ENCODE results near the gene RNF123. TPM values are rescaled to one million over a fixed set of nuclear protein-coding genes. Genes with fewer than 3 reads are reported as not detected.

RNF123 gene
- total and polyA plus RNA-seq, 2 experiments from 2014 or later: 14.6 to 32.5 TPM

DNA sequence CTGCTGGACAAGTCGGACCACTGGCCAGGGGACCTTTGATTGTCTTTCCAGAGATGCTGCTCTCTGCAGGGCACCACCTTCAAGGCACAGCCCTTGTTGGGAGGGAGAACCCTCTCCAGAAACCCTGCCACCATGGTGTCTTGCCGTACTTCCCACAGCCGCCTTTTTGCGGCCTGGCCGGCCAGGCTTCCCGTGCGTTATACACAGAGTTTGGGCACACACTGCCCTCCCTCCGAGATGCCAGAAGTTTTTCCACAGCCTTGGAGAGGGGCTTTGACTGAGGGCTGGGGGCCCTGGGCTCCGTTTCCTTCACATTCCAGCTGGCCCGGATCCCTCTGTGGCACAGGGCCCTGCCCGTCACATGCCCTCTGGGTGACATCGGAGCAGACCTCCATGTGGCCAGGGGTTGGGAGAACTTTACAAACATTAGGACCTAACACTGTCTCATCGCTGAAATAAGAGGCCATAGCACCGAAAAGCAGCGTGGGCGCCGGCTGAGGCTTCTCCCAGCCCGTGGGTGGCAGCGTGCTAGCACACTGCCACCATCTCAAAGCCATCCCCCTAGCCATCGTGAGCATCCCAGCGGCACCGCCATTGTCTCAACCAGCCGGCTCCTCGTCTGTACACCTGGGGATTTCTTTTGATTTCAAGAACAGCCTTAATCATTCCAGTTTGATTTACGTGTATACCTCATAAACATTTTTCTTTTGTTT lies 21.5 kb upstream of the RNF123 start:
- H3K79me2 ChIP-seq (replicated peaks; ENCODE audit: insufficient read depth): no peaks in the 10 kb centered on the region
- no peaks in the 10 kb centered on the region for H3K9me2 ChIP-seq (ENCODE audit: insufficient read depth)
- TF ChIP-seq STAT1 (IDR thresholded peaks at IDR 0.05; ENCODE audit: unreplicated experiment) (no peak), POLR2AphosphoS5 (IDR thresholded peaks at IDR 0.05; ENCODE audit: low read depth) (no peak), ZNF331 (CRISPR knock-in tag; IDR thresholded peaks at IDR 0.05; ENCODE audit: low read depth) (no peak)
- TF ChIP-seq, protein P1, sequence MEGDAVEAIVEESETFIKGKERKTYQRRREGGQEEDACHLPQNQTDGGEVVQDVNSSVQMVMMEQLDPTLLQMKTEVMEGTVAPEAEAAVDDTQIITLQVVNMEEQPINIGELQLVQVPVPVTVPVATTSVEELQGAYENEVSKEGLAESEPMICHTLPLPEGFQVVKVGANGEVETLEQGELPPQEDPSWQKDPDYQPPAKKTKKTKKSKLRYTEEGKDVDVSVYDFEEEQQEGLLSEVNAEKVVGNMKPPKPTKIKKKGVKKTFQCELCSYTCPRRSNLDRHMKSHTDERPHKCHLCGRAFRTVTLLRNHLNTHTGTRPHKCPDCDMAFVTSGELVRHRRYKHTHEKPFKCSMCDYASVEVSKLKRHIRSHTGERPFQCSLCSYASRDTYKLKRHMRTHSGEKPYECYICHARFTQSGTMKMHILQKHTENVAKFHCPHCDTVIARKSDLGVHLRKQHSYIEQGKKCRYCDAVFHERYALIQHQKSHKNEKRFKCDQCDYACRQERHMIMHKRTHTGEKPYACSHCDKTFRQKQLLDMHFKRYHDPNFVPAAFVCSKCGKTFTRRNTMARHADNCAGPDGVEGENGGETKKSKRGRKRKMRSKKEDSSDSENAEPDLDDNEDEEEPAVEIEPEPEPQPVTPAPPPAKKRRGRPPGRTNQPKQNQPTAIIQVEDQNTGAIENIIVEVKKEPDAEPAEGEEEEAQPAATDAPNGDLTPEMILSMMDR (conservative IDR thresholded peaks at IDR 0.05; ENCODE audit: low read depth in 2 of 2): no peak
- TF ChIP-seq, protein P2, sequence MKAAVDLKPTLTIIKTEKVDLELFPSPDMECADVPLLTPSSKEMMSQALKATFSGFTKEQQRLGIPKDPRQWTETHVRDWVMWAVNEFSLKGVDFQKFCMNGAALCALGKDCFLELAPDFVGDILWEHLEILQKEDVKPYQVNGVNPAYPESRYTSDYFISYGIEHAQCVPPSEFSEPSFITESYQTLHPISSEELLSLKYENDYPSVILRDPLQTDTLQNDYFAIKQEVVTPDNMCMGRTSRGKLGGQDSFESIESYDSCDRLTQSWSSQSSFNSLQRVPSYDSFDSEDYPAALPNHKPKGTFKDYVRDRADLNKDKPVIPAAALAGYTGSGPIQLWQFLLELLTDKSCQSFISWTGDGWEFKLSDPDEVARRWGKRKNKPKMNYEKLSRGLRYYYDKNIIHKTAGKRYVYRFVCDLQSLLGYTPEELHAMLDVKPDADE (IDR thresholded peaks at IDR 0.05): no peak
- TF ChIP-seq, protein P3, sequence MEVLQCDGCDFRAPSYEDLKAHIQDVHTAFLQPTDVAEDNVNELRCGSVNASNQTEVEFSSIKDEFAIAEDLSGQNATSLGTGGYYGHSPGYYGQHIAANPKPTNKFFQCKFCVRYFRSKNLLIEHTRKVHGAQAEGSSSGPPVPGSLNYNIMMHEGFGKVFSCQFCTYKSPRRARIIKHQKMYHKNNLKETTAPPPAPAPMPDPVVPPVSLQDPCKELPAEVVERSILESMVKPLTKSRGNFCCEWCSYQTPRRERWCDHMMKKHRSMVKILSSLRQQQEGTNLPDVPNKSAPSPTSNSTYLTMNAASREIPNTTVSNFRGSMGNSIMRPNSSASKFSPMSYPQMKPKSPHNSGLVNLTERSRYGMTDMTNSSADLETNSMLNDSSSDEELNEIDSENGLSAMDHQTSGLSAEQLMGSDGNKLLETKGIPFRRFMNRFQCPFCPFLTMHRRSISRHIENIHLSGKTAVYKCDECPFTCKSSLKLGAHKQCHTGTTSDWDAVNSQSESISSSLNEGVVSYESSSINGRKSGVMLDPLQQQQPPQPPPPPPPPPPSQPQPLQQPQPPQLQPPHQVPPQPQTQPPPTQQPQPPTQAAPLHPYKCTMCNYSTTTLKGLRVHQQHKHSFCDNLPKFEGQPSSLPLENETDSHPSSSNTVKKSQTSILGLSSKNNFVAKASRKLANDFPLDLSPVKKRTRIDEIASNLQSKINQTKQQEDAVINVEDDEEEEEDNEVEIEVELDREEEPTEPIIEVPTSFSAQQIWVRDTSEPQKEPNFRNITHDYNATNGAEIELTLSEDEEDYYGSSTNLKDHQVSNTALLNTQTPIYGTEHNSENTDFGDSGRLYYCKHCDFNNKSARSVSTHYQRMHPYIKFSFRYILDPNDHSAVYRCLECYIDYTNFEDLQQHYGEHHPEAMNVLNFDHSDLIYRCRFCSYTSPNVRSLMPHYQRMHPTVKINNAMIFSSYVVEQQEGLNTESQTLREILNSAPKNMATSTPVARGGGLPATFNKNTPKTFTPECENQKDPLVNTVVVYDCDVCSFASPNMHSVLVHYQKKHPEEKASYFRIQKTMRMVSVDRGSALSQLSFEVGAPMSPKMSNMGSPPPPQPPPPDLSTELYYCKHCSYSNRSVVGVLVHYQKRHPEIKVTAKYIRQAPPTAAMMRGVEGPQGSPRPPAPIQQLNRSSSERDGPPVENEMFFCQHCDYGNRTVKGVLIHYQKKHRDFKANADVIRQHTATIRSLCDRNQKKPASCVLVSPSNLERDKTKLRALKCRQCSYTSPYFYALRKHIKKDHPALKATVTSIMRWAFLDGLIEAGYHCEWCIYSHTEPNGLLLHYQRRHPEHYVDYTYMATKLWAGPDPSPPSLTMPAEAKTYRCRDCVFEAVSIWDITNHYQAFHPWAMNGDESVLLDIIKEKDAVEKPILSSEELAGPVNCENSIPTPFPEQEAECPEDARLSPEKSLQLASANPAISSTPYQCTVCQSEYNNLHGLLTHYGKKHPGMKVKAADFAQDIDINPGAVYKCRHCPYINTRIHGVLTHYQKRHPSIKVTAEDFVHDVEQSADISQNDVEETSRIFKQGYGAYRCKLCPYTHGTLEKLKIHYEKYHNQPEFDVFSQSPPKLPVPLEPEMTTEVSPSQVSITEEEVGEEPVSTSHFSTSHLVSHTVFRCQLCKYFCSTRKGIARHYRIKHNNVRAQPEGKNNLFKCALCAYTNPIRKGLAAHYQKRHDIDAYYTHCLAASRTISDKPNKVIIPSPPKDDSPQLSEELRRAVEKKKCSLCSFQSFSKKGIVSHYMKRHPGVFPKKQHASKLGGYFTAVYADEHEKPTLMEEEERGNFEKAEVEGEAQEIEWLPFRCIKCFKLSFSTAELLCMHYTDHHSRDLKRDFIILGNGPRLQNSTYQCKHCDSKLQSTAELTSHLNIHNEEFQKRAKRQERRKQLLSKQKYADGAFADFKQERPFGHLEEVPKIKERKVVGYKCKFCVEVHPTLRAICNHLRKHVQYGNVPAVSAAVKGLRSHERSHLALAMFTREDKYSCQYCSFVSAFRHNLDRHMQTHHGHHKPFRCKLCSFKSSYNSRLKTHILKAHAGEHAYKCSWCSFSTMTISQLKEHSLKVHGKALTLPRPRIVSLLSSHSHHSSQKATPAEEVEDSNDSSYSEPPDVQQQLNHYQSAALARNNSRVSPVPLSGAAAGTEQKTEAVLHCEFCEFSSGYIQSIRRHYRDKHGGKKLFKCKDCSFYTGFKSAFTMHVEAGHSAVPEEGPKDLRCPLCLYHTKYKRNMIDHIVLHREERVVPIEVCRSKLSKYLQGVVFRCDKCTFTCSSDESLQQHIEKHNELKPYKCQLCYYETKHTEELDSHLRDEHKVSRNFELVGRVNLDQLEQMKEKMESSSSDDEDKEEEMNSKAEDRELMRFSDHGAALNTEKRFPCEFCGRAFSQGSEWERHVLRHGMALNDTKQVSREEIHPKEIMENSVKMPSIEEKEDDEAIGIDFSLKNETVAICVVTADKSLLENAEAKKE (CRISPR knock-in tag; IDR thresholded peaks at IDR 0.05): no peak
- TF ChIP-seq, protein P4, sequence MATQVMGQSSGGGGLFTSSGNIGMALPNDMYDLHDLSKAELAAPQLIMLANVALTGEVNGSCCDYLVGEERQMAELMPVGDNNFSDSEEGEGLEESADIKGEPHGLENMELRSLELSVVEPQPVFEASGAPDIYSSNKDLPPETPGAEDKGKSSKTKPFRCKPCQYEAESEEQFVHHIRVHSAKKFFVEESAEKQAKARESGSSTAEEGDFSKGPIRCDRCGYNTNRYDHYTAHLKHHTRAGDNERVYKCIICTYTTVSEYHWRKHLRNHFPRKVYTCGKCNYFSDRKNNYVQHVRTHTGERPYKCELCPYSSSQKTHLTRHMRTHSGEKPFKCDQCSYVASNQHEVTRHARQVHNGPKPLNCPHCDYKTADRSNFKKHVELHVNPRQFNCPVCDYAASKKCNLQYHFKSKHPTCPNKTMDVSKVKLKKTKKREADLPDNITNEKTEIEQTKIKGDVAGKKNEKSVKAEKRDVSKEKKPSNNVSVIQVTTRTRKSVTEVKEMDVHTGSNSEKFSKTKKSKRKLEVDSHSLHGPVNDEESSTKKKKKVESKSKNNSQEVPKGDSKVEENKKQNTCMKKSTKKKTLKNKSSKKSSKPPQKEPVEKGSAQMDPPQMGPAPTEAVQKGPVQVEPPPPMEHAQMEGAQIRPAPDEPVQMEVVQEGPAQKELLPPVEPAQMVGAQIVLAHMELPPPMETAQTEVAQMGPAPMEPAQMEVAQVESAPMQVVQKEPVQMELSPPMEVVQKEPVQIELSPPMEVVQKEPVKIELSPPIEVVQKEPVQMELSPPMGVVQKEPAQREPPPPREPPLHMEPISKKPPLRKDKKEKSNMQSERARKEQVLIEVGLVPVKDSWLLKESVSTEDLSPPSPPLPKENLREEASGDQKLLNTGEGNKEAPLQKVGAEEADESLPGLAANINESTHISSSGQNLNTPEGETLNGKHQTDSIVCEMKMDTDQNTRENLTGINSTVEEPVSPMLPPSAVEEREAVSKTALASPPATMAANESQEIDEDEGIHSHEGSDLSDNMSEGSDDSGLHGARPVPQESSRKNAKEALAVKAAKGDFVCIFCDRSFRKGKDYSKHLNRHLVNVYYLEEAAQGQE (IDR thresholded peaks at IDR 0.05; ENCODE audit: unreplicated experiment): no peak
- H3F3A ChIP-seq (replicated peaks; ENCODE audit: low read depth): no peaks in the 10 kb centered on the region
- H2AFZ ChIP-seq: no peak overlapping the region
- 0 out of 2 replicates have a peak, but pooled peaks cover 3% of the 10 kb centered on the region for H4K20me1 ChIP-seq (replicated peaks; ENCODE audit: insufficient read depth)
- Mint-ChIP-seq H3K4me1 (peaks cover 36% of the 10 kb centered on the region), H3K27me3 (ENCODE audit: insufficient read depth, low read depth, poor library complexity) (peaks cover 6% of the 10 kb centered on the region), H3K36me3 (ENCODE audit: low read depth) (no peaks in the 10 kb centered on the region; the same call in 2 of the 3 replicates), H3K9me3 (no peaks in the 10 kb centered on the region), H3K4me3 (no peak overlapping the region), H3K27ac (no peak overlapping the region)
- no peaks in the 10 kb centered on the region for H3K27me3 ChIP-seq (ENCODE audit: insufficient read depth)
- no peak overlapping the region for H3K4me3 ChIP-seq
- ATAC-seq: no peak
- no peak overlapping the region for H3K4me2 ChIP-seq
- H3K27ac ChIP-seq (ENCODE audit: low read depth): no peak overlapping the region
- no peaks in the 10 kb centered on the region for H3K36me3 ChIP-seq (ENCODE audit: insufficient read depth)
- peaks cover 12% of the 10 kb centered on the region for H3K4me1 ChIP-seq (ENCODE audit: insufficient read depth)
- no peak for DNase-seq (ENCODE audit: low spot score)

Data from GM23338 (cell line).